Measurements from ENCODE around the gene PLAC9.

Gene PLAC9

GRCh38 chr10:80160361-80161320, 28.1 kb downstream of the PLAC9 start:
- Histone ChIP-seq H3K27me3 (ENCODE audit: insufficient read depth, poor library complexity, severe bottlenecking) (no peaks in the 10 kb centered on the region), H3K4me3 (ENCODE audit: severe bottlenecking) (no peak overlapping the region), H3K27ac (ENCODE audit: poor library complexity, severe bottlenecking) (no peak overlapping the region), H3K4me1 (ENCODE audit: insufficient read depth, poor library complexity, severe bottlenecking) (peaks cover 41% of the 10 kb centered on the region), H3K9me3 (ENCODE audit: severe bottlenecking) (no peaks in the 10 kb centered on the region), H3K36me3 (ENCODE audit: low read depth) (peaks cover 73% of the 10 kb centered on the region)
- ATAC-seq (ENCODE audit: low read depth), result no peak
- no peak for DNase-seq (ENCODE audit: low spot score)
- TF ChIP-seq, protein P1, sequence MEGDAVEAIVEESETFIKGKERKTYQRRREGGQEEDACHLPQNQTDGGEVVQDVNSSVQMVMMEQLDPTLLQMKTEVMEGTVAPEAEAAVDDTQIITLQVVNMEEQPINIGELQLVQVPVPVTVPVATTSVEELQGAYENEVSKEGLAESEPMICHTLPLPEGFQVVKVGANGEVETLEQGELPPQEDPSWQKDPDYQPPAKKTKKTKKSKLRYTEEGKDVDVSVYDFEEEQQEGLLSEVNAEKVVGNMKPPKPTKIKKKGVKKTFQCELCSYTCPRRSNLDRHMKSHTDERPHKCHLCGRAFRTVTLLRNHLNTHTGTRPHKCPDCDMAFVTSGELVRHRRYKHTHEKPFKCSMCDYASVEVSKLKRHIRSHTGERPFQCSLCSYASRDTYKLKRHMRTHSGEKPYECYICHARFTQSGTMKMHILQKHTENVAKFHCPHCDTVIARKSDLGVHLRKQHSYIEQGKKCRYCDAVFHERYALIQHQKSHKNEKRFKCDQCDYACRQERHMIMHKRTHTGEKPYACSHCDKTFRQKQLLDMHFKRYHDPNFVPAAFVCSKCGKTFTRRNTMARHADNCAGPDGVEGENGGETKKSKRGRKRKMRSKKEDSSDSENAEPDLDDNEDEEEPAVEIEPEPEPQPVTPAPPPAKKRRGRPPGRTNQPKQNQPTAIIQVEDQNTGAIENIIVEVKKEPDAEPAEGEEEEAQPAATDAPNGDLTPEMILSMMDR (IDR thresholded peaks at IDR 0.05; ENCODE audit: poor library complexity, severe bottlenecking), result no peak

DNA sequence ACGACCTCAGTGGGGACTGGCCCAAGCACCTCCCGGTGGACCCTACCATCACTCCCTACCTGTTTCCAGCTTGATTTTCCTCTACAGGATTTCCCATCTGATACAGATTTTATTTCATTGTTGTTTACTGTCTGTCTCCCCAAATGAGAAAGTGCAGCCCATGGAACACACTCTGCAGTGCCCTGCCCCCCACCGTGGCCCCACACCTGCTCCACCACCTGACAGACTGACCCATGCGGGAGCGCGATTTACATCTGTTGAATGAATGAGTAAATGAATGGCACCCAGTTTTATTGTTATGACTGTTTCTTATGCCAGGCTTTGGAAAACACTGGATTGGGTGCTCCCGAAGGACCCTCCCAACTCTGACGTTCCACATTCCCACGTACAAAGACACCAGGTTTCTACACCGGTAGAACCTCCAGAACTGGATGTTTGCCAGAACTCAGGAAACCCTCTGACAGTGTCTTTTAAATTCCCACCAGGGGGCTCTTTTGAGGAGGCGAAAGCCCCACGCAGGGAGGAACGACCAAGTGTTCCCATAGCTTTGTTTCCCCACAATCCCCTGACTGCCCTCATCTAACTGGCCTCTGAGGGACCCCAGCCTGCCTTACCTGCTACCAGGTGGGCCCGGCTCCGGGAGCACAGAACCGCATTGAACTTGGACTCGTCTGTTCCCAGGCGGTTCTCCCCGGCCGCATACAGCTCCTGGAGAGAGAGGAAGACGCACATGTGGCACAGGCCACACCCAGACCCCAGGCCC, 29.0 kb downstream of the PLAC9 start:
- Histone ChIP-seq H3K4me1 (ENCODE audit: insufficient read depth, poor library complexity, severe bottlenecking) (peaks cover 43% of the 10 kb centered on the region), H3K27me3 (ENCODE audit: insufficient read depth, poor library complexity, severe bottlenecking) (no peaks in the 10 kb centered on the region), H3K9me3 (ENCODE audit: severe bottlenecking) (no peaks in the 10 kb centered on the region), H3K27ac (ENCODE audit: poor library complexity, severe bottlenecking) (no peak overlapping the region), H3K4me3 (ENCODE audit: severe bottlenecking) (no peak overlapping the region), H3K36me3 (ENCODE audit: low read depth) (peaks cover 68% of the 10 kb centered on the region)
- ATAC-seq (ENCODE audit: low read depth), result no peak
- TF ChIP-seq, protein P1 (IDR thresholded peaks at IDR 0.05; ENCODE audit: poor library complexity, severe bottlenecking), result no peak
- DNase-seq (ENCODE audit: low spot score), result no peak

- H3K36me3 ChIP-seq (ENCODE audit: low read depth), result peaks cover 48% of the 10 kb centered on the region
- no peaks in the 10 kb centered on the region for H3K27me3 ChIP-seq (ENCODE audit: insufficient read depth, poor library complexity, severe bottlenecking)
- DNase-seq (ENCODE audit: low spot score) (no peak), ATAC-seq (ENCODE audit: low read depth) (peak; percentile 52)
- TF ChIP-seq, protein P1 (IDR thresholded peaks at IDR 0.05; ENCODE audit: poor library complexity, severe bottlenecking), result no peak
- peaks cover 36% of the 10 kb centered on the region for H3K4me1 ChIP-seq (ENCODE audit: insufficient read depth, poor library complexity, severe bottlenecking)
- H3K4me3 ChIP-seq (ENCODE audit: severe bottlenecking), result no peak overlapping the region
- no peaks in the 10 kb centered on the region for H3K9me3 ChIP-seq (ENCODE audit: severe bottlenecking)
- peak overlapping the region; percentile 51 for H3K27ac ChIP-seq (ENCODE audit: poor library complexity, severe bottlenecking)
These were observed 31.3 kb downstream of the PLAC9 start for GRCh38 chr10:80163741-80164341.

DNA sequence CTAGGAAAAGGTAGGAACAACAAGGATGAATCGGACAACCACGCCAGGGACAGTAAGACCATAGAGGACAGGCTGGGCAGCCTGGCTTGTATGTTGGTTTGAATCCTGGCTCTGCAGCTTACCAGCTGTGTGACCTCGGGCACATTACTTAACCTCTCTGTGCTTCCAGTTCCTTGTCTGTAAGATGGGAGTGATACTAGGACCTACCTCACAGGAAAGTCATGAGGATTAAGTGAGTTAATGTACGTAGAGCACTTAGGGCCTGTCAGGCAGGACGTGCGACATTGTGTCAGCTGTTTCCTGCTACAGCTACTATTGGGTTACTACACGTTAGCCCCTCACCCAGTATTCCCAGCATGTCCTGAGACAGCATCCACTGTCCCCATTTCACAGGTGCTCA, 32.1 kb downstream of the PLAC9 start:
- no peaks in the 10 kb centered on the region for H3K9me3 ChIP-seq (ENCODE audit: severe bottlenecking)
- TF ChIP-seq, protein P1 (IDR thresholded peaks at IDR 0.05; ENCODE audit: poor library complexity, severe bottlenecking), result no peak
- no peak for DNase-seq (ENCODE audit: low spot score)
- no peaks in the 10 kb centered on the region for H3K27me3 ChIP-seq (ENCODE audit: insufficient read depth, poor library complexity, severe bottlenecking)
- H3K27ac ChIP-seq (ENCODE audit: poor library complexity, severe bottlenecking), result peak overlapping the region; percentile 51
- no peak for ATAC-seq (ENCODE audit: low read depth)
- no peak overlapping the region for H3K4me3 ChIP-seq (ENCODE audit: severe bottlenecking)
- peaks cover 33% of the 10 kb centered on the region for H3K4me1 ChIP-seq (ENCODE audit: insufficient read depth, poor library complexity, severe bottlenecking)
- H3K36me3 ChIP-seq (ENCODE audit: low read depth), result peaks cover 42% of the 10 kb centered on the region

All from RWPE2 (cell line).